HG03378 (cell line): Measurements from ENCODE around the gene ANKRD28.

Experiments
- ATAC-seq: cut with Tn5 transposase; IDR thresholded peaks from one replicate; pipeline ENCODE4 v1.9.1; 2021; ENCODE audit warnings: mild to moderate bottlenecking, moderate library complexity; ENCODE audit not compliant: unreplicated experiment

ANKRD28 gene

DNA sequence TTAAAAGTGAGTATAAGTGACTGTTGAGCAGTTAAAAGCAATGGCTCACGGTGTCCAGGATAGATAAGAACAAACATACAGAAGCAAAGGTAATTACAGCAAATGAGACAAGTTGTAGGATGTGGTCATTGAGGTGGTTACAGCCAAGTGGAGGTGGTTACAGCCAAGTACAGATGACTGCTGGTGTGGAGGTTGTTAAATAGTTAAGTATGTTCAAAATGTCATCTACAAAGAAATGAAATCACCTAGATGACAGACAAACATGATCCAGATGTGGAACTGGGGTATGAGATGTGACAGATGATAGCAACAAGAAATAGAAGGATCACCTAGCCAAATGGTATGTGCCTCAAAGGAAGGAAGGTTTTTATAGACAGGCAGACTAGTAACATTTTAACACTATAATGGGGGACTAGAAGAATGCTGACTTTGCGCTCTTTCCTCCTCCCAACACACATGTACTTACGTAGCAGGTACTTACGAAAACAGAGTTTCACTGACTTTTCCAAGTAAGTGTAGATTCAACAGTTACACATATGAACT lies 6.8 kb upstream of the ANKRD28 start:
- ATAC-seq, result no peak

DNA sequence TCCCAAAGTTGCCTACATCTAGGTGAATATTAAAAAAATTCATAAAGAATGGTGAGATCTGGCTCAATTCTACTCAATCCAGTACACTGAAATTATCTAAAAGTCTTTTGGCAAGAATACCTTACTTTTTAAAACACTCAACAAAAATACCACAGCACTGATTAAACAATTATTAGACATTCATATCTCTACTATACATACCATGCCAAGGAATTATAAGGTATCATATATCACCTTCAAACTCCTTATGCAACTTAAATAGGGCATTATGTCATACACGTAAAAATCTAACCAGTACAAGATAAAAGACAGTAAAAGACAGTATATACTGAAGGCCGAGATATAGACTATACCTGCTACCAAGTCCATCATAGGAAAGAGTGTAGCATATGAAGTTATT lies 6.1 kb upstream of the ANKRD28 start:
- no peak for ATAC-seq

DNA sequence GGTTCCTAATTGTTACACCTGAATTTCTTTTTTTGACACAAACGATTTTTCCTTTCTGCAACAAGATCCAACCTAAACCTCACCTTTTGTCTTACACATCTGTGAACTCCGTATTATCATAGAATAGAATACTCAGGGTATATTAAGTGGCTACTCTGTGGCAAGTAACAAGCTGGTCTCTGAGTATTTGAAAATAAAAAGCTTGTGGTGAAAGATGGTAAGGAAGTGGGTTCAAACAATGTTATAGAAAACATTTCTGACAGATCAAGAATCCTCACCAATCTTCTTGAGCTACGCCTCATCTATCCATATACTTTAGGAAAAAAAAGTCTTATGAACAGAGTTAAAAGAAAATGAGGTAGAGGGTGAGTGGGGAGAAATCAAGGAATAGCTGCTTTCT lies 3.5 kb upstream of the ANKRD28 start:
- ATAC-seq, result no peak

DNA sequence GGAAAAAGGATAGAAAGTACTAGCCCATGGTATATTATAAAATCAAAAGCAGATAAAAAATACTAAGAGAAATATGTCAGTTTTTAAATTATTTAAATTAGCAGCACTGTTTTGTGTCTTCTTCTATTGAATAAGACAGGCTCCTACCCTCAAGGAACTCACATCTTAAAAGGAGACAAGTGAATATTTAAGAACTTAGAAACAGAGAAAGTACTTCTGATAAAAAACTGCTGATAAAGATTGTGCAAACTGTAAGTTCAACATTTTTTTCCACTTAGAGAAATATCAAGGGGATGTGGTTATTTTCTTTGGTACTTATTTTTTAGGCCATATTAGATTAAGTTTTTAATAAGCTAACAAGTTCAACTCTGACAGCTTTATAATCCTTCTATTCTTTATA lies 3.0 kb upstream of the ANKRD28 start:
- ATAC-seq, result no peak

DNA sequence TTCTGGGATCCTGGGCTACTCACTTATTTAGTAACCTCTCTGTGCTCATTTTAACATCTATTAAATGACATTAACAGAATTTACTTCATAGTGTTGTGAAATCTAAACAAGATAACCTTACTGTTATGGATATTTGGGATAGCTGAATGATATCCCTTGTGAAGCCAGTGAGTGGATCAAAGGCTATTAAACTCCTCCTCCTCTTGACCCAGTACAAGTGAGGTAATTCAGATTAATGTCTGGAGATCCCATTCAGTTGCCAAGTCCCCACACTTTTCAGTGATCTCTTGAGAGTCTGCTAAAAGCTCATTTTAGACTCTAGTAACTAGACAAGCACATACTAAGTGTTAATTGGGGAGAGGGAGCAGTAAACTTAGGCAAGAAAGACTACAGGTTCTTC lies 2.5 kb upstream of the ANKRD28 start:
- no peak for ATAC-seq

DNA sequence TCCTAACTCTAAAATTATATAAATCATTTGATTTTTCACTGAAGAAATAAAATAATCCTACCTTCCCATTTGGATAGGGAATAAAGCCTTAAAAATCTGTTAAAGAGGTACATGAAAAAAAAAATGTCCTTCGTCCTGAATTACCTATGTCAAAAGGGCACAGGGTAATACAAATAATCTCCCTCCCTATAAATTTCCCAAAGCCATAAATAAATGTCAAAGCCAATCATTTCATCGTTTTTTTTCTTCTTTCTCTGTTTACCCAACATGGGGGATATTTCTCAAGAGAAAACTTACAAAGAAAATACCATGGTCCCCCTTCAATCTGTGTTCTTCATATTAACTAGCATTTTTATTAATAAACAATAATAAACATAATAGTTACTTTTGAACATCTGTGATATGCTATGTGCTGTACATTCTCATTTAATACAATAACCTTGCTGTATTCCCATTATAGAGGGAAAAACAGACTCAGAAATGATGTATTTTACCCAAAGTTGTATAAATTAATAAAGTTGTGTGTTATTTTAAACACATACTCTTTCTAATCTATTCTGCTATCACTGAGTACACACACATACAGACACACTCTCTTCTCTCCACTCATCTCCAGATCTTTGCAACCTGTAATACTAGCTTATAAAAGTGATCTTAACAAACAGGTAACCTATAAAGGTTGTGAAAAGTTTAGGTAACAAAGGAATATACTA lies 910 bp upstream of the ANKRD28 start:
- ATAC-seq, result no peak

DNA sequence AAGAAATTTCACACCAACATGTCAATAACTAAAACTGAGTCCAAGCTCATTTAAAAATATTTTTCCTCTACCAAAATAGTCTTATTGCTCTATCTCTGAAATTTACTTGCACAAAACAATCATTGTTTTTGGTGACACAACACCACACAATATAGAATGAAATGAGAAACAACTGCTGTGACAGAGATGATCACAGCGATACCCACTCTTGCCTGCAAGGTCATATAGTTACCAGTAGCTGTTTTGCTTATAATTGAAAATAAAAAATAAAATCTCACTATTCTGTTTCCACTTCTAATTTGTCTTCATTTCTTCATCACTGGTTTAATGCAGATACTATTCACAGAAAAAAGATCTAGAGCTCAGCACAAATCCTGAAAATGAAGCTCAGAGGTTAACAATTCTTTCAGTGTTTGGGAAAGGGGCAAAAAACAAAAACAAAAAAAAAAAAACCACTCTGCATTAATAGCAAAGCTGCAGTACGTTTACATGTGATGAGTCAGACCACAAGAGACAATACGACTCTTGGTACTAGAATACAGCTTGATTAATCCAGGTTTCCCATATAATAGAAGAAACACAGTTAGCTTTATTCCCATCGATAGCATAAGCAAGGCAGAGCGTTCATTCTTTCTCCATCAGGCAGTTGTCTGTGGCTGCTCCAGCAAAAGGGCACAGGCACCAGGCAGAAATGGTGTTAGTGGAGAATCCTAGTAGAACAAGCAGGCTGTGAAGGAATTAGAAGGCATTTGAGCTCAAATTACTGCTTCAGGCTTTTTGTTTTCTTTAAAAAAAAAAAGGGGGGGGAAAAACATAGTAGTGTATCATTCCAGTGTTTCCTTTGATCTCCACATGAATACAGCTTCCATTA lies 773 bp downstream of the ANKRD28 start:
- ATAC-seq, result no peak

DNA sequence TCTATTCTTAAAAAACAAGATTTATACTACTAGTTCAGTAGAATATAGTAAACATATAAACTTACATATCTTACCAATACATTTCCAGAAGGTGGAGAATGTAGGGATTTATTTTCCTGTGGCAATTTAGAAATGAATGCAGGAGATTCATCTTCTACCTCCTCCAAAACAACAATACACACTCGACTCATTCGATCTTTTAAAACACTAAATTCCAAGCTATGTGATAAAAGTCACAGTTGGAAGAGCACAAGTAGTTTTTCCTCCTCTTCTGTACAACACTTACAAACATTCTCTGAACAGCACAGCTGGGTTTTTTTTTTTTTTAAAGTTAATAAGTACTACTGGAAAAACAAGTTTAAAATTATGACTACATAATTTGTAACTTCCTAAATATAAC lies 1.4 kb downstream of the ANKRD28 start:
- no peak for ATAC-seq

DNA sequence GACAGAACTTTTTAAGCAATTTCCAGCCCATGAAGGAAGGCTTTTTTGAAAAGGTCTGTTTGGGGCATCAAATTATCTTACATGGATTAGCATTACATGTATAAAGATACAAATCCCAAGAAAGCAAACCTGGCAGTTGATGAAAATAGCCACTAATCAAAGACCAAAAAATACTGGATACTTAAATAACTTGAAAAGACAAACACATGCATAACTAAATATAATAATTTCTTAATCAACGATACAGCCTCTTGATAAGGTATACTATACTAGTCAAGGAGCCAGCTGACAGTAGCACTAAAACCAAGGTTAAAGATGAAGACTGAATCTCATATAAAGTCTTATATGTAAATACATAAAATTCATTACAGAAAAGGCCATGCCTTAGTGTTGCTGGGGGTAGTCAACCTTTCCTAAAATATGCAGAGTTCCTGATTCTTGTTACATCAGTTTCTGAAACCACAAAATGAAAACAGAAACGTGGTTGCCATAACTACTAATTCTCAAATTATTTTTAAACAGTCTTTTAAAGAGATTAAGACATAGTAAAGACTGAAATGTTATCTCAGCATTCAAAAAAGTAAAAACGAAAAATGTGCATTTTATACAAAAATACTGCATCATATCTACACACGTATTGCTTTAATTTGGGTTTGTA lies 2.0 kb downstream of the ANKRD28 start:
- ATAC-seq, result no peak

DNA sequence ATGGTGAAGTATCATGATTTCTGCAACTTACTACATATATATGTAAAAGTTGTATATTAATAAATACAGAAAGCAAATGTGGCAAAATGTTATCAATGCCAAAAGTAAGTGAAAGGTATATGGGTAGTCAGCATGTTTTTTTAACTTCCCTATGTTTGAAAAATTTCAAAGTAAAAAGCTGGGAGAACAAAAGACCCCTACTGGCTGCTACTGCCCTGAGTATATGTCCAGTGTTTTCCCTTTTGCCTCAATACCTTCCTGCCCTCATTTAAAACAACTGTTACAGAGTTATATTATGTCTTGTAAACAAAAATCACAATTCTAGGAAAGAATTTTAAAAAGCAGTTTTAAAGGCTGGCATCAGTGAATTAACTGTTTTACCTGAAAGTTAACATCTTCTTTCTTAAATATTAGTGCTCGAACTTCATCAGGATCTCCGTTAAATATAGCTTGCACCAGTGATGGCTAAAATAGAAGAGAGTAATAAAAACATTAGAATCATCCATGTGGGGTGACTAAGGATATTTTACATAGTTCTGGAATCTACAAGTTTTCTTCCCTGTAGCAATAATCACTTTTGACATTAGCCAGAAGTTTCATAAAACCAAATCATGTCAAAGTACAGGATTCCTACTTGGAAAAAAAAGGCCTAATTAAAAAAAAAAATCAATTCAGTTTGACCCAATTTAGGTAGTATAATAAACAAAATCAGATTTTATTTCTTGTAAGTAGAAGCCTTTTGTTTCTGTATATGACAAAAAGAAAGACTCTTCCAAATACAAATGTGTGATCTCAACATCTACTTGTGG lies 2.7 kb downstream of the ANKRD28 start:
- no peak for ATAC-seq

DNA sequence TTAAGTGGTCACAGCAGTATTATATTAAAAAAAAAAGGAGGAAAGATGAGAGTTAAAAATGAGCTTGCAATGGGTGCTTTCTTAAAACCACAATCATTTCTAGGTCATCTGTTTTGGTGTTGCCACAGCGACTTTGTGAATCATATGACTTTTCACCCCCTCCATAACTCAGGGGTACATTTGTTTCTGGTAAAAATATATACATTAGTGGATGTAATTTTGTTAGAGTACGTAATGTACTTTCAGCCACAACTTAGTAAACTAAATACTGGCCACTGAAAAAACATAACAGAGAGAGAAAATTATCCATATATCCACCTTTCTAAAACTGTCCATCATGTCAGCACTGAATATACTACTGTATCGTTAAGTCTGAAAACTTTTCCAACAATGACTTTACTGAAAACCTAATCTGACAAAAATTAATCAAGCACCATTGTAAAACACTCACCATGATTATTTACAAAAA lies 3.4 kb downstream of the ANKRD28 start:
- ATAC-seq, result peak; percentile 28

DNA sequence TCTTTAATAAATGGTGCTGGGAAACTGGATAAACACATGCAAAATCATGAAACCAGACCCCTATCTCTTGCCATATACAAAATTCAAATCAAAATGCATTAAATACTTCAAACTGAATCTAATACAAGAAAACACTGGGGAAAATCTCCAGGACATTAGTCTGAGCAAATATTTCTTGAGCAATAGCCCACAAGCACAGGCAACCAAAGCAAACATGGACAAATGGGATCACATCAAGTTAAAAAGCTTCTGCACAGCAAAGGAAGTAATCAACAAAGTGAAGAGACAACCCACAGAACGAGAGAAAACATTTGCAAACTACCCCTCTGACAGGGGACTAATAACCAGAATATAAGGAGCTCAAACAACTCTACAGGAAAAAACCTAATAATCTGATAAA lies 6.3 kb downstream of the ANKRD28 start:
- ATAC-seq, result no peak

DNA sequence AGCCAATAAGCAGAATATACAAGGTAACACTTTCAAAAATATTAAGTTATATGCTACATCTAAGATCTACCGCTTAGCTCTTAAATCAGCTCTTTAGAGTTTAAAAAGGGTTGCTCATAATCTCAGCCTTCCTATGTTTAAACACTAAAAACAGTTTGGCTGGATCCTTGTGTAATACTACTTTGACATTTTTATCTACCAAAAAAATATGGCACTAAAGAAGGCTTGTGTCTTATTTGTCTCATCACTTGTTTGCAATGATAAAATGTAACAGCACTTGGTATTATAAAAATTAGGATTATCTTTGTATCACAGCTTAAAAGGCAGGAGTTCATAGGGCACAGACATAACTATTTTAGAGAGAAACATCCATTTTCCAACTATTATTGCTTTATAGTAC lies 9.8 kb downstream of the ANKRD28 start:
- ATAC-seq, result no peak

DNA sequence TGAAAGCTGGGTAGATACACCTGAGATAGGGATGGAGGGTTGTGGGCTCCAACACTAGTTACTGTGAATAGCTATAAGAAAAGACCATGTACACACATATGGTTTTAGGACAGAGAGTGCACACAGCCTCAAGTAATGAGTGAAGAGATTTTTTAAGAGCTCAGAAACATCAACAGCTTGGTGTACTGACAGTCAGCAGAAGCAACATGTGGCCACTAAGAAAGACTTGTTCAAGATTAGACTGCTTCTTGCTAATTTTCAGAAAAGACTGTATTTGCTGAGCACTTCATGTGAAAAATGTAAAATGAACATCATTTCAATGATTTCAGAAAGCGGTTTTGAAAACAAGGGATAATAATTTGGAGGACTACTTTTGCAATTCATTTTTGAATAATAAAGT lies 10.3 kb downstream of the ANKRD28 start:
- no peak for ATAC-seq

DNA sequence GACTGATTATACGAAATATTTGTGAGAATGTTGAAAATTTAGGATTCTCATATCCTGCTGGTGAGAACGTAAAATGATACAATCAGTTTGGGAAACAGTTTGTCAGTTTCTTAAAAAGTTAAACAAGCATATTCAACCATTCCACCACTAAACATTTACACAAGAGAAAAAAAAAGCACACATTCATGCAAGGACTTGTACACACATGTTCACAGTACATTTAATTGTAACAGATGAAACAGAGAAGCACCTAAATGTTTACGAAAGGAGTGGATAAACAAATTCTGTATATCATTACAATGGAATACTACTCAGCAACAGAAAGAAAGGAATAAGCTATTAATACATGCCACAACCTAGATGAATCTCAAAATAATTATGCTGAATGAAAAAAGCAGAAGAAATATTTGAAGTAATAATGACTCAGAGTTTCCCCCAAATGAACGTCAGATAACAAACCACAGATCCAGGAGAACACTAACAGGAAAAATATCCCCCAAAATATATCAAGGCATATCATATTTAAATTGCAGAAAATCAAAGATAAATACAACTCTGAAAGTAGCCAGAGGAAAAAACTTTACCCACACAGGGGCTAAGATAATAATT lies 14.3 kb downstream of the ANKRD28 start:
- no peak for ATAC-seq

DNA sequence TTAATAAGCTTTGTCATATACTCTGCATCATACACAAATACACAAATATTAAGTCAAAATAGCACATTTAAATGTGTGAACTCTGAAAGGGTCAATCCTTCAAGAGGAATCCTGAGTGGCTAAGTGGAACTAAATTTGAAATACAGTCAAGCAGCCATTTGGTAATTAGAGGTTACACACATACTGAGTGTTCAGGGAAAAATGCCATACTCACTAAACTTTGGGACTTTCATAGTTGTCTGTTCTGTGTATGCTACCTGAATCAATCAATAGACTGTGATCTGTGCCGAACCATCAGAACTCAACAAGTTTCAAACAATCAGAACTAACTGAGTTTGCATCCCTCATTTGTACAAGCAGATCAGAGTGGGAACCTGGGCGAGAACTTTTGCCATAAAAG lies 15.3 kb downstream of the ANKRD28 start:
- no peak for ATAC-seq

DNA sequence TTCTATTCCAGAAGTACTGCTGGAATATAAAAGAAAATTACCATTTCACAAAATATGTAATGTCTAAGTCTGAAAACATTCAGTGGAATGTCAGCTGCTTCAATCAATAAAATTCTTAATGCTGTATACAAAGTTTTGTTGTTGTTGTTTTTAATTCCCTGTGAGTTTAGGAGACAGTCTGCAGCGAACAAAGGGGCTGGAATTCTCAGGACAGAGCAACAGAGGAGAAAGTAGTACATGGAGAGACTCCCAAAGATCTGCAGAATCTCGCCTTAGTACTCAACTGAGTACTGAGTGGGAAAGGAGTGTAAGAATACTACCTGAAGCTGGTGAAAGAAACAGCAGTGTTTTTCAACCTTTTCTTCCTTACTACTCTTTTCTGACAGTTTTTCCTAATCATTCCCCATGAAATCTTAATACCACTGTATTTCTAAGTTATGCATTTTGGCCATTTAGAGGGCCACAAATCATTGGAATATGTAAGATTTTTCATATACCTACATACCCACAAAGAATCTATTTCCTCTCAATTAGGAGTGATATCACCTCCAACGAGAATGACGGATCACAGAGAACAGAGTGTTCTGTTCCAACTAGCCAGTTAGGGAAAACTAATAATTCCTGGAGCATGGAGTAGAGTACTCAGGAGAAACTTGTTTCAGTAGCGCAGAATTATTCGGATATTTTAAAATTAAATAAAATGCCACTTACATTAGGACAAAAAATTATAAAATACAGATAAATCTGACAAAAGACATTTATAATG lies 16.0 kb downstream of the ANKRD28 start:
- ATAC-seq, result no peak

DNA sequence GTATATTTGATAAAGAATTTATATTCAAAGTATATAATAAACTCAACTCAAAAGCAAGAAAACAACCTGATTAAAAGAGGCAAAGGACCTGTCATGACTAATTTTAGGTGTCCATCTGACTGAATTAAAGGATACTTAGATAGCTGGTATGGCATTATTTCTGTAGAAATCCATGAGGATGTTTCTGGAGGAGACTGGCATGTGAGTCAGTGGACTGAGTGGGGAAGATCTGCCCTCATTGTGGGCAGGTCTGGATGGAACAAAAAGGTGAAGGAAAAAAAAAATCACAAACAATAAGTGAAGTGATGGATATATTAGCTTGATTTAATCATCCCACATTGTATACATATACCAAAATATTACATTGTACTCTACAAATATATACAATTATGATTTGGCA lies 16.6 kb downstream of the ANKRD28 start:
- no peak for ATAC-seq

DNA sequence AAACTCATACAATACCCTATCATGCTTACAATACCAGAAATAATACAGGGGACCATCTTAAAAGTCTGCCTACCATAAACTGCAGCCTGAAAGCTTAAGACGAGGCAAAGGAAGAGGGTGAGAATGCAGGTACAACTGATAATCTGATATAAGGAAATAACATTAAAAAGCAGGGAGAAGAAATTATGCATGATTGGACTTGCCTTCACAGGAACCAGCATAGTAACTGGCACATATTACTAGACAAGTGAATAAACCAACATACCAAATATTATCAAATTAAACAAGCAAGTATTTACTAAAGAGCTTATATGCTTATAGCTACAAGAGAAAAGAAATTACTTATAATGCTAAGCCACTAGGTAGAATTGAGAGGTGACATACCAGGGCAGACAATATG lies 18.7 kb downstream of the ANKRD28 start:
- no peak for ATAC-seq
